Glutamatergic neuron (in vitro differentiated cells): ENCODE data around the gene HEXIM1. TPM values are rescaled to one million over a fixed set of nuclear protein-coding genes. Genes with fewer than 3 reads are reported as not detected.

ENCODE experiments used
- DNase-seq: peaks from one replicate; pipeline ENCODE4 v3.0.0; 2022
- H3K27ac Mint-ChIP-seq: one replicate; pipeline ENCODE4 v1.8.0; 2020; ENCODE audit warnings: mild to moderate bottlenecking, mixed read lengths, inconsistent platforms; ENCODE audit not compliant: unreplicated experiment
- H3K27me3 Mint-ChIP-seq: one replicate; pipeline ENCODE4 v1.8.0; 2020; ENCODE audit warnings: mild to moderate bottlenecking, moderate library complexity, mixed read lengths, inconsistent platforms; ENCODE audit not compliant: unreplicated experiment
- H3K36me3 Mint-ChIP-seq: one replicate; pipeline ENCODE4 v1.8.0; 2020; ENCODE audit warnings: mild to moderate bottlenecking, mixed read lengths, inconsistent platforms; ENCODE audit not compliant: unreplicated experiment
- H3K4me1 Mint-ChIP-seq: one replicate; pipeline ENCODE4 v1.8.0; 2020; ENCODE audit warnings: mild to moderate bottlenecking, low read depth, mixed read lengths, inconsistent platforms; ENCODE audit not compliant: unreplicated experiment
- H3K4me3 Mint-ChIP-seq: one replicate; pipeline ENCODE4 v1.8.0; 2020; ENCODE audit warnings: mild to moderate bottlenecking, mixed read lengths, inconsistent platforms; ENCODE audit not compliant: unreplicated experiment
- H3K9me3 Mint-ChIP-seq: one replicate; pipeline ENCODE4 v1.8.0; 2020; ENCODE audit warnings: mild to moderate bottlenecking, moderate library complexity, mixed read lengths, inconsistent platforms; ENCODE audit not compliant: unreplicated experiment
- total RNA-seq: library from RNA; stranded (reverse); fragmentation: NEBNext Ultra II Directional; extraction: Animal tissue kit (Norgen Biotek cat#: 25700); gene quantifications from one replicate; pipeline ENCODE4 v1.2.1, GENCODE V29; 2021; ENCODE audit not compliant: unreplicated experiment
- TF ChIP-seq, protein P1 (sequence below): fragments of 200-600 bp; sonication (generic); IDR thresholded peaks from one replicate; pipeline ENCODE4 v1.5.0; 2021; ENCODE audit not compliant: partially characterized antibody, unreplicated experiment

The HEXIM1 gene
- total RNA-seq, 1 donor from 2014 or later, result 13.0 TPM

DNA sequence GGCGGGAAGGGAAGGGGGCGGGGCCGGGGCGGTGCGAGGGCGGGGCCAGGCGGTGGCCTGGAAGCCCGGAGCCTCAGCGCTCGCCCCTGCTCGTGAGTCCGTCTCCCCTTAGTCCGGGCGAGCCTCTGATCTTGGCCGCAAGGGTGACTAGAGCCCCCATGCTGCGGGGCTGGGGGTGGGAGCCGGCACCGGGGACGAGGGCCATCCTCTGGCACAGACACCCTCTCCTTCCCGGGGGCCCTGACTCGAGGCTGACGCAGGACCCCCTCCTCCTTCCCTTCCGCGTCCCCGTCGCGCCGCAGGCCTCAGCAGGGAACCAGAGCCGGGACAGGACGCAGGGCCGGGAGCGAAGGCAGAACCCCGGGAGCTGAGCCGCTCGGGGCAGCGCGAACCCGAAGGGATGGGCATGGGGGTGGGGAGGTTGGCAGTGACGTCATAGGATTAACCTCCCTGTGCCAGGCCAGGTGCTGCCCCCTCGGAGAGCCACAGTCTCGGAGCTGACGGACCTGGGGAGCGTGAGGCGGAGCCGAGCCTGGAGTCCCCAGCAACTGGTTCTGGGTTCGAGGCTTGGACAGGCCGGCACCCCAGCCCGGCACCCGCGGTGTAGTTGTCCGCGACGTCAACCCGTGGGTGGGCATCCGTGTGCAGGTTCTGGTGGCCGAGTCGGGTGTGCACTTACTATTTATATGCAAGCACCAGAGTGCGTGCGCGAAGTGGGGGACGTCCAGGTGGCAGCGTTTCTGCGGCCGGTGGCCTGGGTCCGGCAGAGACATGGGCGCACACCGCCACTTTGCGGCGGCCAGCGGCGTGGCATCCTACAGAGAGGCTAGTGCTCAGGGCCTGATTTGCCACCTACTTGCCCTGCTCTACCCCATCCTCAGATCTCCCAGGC, 15.5 kb upstream of the HEXIM1 start:
- TF ChIP-seq, protein P1, sequence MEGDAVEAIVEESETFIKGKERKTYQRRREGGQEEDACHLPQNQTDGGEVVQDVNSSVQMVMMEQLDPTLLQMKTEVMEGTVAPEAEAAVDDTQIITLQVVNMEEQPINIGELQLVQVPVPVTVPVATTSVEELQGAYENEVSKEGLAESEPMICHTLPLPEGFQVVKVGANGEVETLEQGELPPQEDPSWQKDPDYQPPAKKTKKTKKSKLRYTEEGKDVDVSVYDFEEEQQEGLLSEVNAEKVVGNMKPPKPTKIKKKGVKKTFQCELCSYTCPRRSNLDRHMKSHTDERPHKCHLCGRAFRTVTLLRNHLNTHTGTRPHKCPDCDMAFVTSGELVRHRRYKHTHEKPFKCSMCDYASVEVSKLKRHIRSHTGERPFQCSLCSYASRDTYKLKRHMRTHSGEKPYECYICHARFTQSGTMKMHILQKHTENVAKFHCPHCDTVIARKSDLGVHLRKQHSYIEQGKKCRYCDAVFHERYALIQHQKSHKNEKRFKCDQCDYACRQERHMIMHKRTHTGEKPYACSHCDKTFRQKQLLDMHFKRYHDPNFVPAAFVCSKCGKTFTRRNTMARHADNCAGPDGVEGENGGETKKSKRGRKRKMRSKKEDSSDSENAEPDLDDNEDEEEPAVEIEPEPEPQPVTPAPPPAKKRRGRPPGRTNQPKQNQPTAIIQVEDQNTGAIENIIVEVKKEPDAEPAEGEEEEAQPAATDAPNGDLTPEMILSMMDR, result peak; percentile 59
- H3K9me3 Mint-ChIP-seq, result peaks cover 4% of the 10 kb centered on the region
- peak overlapping the region; percentile 80 for H3K4me3 Mint-ChIP-seq
- no peaks in the 10 kb centered on the region for H3K36me3 Mint-ChIP-seq
- H3K27ac Mint-ChIP-seq, result no peak overlapping the region
- H3K27me3 Mint-ChIP-seq, result peaks cover 4% of the 10 kb centered on the region
- DNase-seq, result peak; percentile 83
- peaks cover 2% of the 10 kb centered on the region for H3K4me1 Mint-ChIP-seq

DNA sequence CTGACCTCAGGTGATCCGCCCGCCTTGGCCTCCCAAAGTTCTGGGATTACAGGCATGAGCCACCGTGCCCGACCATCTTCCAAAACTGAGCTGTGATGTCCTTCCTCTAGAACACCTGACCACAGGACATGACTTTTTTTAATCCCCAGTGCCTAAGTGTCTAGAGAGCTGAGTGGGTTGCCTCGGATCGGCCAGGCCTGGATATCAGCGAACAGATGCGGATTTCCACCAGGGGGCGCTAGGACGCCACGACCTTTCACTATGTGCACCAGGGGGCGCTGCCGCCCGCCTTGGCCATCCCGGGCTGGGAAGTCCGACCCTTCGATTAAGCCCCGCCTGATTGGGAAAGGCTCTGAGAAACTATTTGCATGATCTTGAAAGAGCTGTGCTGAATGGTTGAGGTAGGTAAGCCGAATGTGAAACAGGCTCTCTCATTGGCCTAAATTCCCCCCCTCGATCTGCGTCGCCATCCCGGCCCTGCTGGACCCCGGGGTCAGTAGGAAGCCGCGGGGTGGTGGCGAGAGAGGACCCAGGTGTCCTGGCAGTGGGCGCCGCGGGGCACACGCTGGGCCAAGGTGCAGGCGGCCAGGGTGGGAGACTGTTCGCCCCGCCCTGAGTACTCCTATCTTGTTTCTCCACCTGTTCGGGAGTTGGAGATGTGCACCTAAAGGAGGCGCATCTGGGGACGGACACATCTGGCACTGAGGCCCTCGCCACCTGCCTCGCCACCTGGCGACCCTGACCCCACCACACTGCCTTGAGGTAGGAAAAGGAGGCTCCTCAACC, 12.9 kb upstream of the HEXIM1 start, which contains the start of gene ACBD4:
ACBD4 (plus strand) TSS at position 496 of the 786 bp plus-strand sequence. CDS start 458 bp downstream, outside the sequence.
- H3K27me3 Mint-ChIP-seq, result peaks cover 4% of the 10 kb centered on the region
- H3K27ac Mint-ChIP-seq, result no peak within 1 kb of the TSS
- no peaks in the 10 kb centered on the region for H3K36me3 Mint-ChIP-seq
- H3K4me3 Mint-ChIP-seq, result peak within 1 kb of the TSS; percentile 65
- DNase-seq, result peak; percentile 96
- H3K9me3 Mint-ChIP-seq, result peaks cover 4% of the 10 kb centered on the region
- TF ChIP-seq, protein P1, result peak; percentile 100
- peaks cover 4% of the 10 kb centered on the region for H3K4me1 Mint-ChIP-seq

DNA sequence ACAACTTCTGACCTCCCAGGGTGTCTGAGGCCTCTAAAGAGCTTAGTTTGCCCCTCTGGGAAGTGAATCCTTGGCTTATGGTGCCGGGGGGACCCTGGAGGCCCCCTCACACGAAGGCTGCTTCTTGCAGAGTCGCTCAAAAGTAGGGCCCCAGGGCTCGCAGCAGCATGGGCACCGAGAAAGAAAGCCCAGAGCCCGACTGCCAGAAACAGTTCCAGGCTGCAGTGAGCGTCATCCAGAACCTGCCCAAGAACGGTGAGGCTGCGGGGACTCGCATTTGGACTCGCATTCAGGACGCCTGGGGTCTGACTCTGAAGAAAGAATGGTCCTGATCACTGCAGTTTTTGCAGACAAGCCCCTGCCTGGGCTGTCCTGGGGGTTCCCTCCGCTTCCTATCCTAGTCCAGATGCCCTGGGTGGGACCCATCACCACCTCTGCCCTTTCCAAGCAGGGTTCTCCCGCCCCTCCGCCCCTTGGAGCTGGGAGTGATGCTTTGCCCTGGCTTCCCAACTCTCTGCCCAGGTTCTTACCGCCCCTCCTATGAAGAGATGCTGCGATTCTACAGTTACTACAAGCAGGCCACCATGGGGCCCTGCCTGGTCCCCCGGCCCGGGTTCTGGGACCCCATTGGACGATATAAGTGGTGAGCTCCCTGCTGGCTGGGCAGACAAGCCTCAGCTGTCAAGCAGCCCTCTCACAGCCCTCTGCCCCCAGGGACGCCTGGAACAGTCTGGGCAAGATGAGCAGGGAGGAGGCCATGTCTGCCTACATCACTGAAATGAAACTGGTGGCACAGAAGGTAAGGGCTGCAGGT, 12.1 kb upstream of the HEXIM1 start:
- Mint-ChIP-seq H3K4me3 (peak overlapping the region; percentile 65), H3K27ac (no peak overlapping the region), H3K27me3 (peaks cover 2% of the 10 kb centered on the region), H3K36me3 (no peaks in the 10 kb centered on the region), H3K4me1 (peaks cover 4% of the 10 kb centered on the region), H3K9me3 (peaks cover 2% of the 10 kb centered on the region)
- DNase-seq, result peak; percentile 76
- TF ChIP-seq, protein P1, result no peak

DNA sequence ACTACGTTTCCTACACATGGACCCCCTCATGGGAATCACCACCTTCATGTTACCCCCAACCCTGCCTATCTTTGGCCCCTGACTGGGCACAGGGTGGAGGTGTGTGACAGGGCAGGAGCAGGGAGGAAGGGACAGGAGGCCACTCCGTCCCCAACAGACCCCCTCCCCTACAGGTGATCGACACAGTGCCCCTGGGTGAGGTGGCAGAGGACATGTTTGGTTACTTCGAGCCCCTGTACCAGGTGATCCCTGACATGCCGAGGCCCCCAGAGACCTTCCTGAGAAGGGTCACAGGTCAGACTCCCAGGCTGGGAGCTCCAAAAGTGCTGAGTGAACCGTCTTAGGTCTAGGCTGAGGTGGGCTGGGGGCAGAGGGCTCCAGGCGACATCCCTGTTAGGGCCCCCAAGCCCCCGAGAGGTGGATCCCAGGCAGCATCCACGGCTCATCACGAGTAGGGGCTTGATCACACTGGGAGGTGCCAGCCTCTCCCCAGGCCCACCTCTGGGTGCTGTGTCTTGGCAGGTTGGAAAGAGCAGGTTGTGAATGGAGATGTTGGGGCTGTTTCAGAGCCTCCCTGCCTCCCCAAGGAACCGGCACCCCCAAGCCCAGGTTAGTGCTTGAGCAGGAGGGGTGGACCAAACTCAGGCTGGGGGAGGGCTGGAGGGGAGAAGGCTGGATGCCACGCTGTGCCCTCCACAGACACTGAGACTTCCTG, 11.3 kb upstream of the HEXIM1 start:
- H3K4me1 Mint-ChIP-seq, result peaks cover 4% of the 10 kb centered on the region
- peak overlapping the region; percentile 65 for H3K4me3 Mint-ChIP-seq

More for the DNA sequence above, 11.3 kb upstream of the HEXIM1 start:
- Mint-ChIP-seq H3K27ac (no peak overlapping the region), H3K27me3 (peaks cover 2% of the 10 kb centered on the region), H3K36me3 (no peaks in the 10 kb centered on the region), H3K9me3 (no peaks in the 10 kb centered on the region)
- no peak for DNase-seq
- TF ChIP-seq, protein P1, result no peak
